Psoas muscle (tissue), 8 donors: Measurements from ENCODE around the gene ABCG8. TPM values are rescaled to one million over a fixed set of nuclear protein-coding genes. Genes with fewer than 3 reads are reported as not detected.
A peak's percentile ranks its signal among the peaks of the same experiment; 100 is the strongest.

Source experiments
- ATAC-seq, 4 donors: fragments of 200-7000 bp; cut with Tn5 transposase; one replicate each; pipeline ENCODE4 v1.9.1; 2020; ENCODE audit warnings: moderate library complexity in 3 of 4, mild to moderate bottlenecking in 2 of 4
- DNase-seq, 2 donors: peaks; one replicate each; pipeline ENCODE4 v3.0.0-alpha.2; 2020
- H3K27ac ChIP-seq: fragments of 200-600 bp; one replicate; pipeline ENCODE4 v1.8.0; 2022
- H3K27me3 ChIP-seq, 3 donors: fragments of 200-600 bp in 1 of 3; one replicate each; pipeline versions ENCODE4 v1.6.1 to v1.8.0; 2013 to 2022; ENCODE audit warnings: low read length in 2 of 3, mild to moderate bottlenecking in 2 of 3, moderate library complexity in 1 of 3; ENCODE audit not compliant: insufficient read depth in 3 of 3
- H3K36me3 ChIP-seq, 2 donors: fragments of 200-600 bp in 1 of 2; one replicate each; pipeline versions ENCODE4 v1.6.1 to v1.8.0; 2013 to 2022; ENCODE audit warnings: low read depth in 1 of 2, mild to moderate bottlenecking in 1 of 2, moderate library complexity in 1 of 2; ENCODE audit not compliant: insufficient read depth in 1 of 2
- H3K4me1 ChIP-seq: fragments of 200-600 bp; one replicate; pipeline ENCODE4 v1.8.0; 2022
- H3K4me3 ChIP-seq: fragments of 200-600 bp; one replicate; pipeline ENCODE4 v1.8.0; 2022; ENCODE audit warnings: mild to moderate bottlenecking
- H3K9me3 ChIP-seq: fragments of 200-600 bp; one replicate; pipeline ENCODE4 v1.8.0; 2022
- CTCF ChIP-seq: fragments of 200-600 bp; IDR thresholded peaks from one replicate; pipeline ENCODE4 v1.8.0; 2022; ENCODE audit warnings: antibody characterized with exemption
- WGBS, 3 donors: extraction: QIAGEN DNeasy Blood & Tissue Kit; methylation state at CpG; one replicate each; pipeline versions ENCODE4 v1.1.6 to v1.1.7; 2013; 5-methylcytosine and 5-hydroxymethylcytosine counted together
- intact Hi-C, 2 donors: fragments of 100-400 bp; cut with DNase I; formaldehyde crosslinking; loops; one replicate each; pipeline versions ENCODE4 v1.11.0 to v1.14.2; 2022
- polyA plus RNA-seq, 3 donors: library from polyadenylated mRNA; stranded (reverse); fragments of 200-250 nt; gene quantifications; one replicate each; pipeline ENCODE4 v1.2.3, GENCODE V29; 2013
- total RNA-seq, 4 donors: library from RNA; stranded (reverse); fragmentation: NEBNext Ultra II Directional in 2 of 4; extraction: Animal tissue kit (Norgen Biotek cat#: 25700) in 2 of 4; gene quantifications; one replicate each; pipeline versions ENCODE4 v1.2.1 to v1.2.4, GENCODE V29; 2021 to 2023
- donor health status: healthy with polysubstance abuse.
- donor health status: DM: no; HTN: no; CAD: no; lungs with moderate emphysema.
- donor health status: Bipolar disorder and iron deficiency.
- donor health status: healthy.
- donor health status: DM: yes; HTN: yes; CAD: no.
- donor health status: DM: no; HTN: no; CAD: no.
- donor health status: DM: no; HTN: no; CAD: no.
- donor health status: DM: yes; HTN: yes; CAD: no.

The ABCG8 gene
- total and polyA plus RNA-seq, 7 donors, result 0.05 TPM; not detected in 6

DNA sequence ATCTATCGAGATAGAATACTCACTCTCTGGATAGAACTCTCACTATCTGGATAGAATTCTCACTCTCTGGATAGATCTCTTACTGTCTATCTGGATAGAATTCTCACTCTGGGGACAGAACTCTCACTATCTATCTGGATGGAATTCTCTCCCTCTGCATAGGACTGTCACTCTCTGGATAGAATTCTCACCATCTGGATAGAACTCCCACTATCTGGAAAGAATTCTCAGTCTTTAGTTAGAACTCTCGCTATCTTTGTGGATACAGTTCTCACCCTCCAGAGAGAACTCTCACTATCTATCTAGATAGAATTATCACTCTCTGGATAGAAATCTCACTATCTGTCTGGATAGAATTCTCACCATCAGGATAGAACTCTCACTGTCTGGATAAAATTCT is 16.5 kb downstream of the ABCG8 start:
- WGBS, 3 donors, result 88 to 90% (median 88%) methylated on average over 2 of the region's 2 CpGs
- H3K4me3 ChIP-seq, result no peak overlapping the region
- H3K9me3 ChIP-seq, result no peaks in the 10 kb centered on the region
- no peaks in the 10 kb centered on the region for H3K36me3 ChIP-seq
- no peak for TF ChIP-seq CTCF
- peaks cover 0 to 18% (median 4%) of the 10 kb centered on the region in 3 donors for H3K27me3 ChIP-seq
- no peak for ATAC-seq
- no peaks in the 10 kb centered on the region for H3K4me1 ChIP-seq
- intact Hi-C loops, result no loop called here
- DNase-seq, result no peak
- no peak overlapping the region for H3K27ac ChIP-seq

DNA sequence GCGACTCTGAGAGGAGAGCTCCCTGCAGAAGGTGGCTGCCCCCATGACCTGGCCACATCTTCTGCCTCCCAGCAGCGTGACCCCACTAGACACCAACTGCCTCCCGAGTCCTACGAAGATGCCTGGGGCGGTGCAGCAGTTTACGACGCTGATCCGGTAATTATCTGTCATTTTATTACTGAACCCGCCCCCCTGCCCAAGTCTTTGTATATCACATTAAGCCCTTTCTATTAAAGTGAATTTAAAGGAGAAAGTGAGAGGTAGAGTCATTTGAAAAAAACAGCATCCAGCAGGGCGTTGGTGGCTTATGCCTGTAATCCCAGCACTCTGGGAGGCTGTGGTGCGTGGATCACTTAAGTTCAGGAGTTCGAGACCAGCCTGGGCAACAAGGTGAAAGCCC is 33.4 kb downstream of the ABCG8 start:
- no peak for TF ChIP-seq CTCF
- no peak overlapping the region for H3K27ac ChIP-seq
- WGBS, 3 donors, result 68 to 76% (median 69%) methylated on average over 12 of the region's 12 CpGs

GRCh38 chr2:43874776-43875451 is 36.1 kb downstream of the ABCG8 start:
- no peak for DNase-seq
- ATAC-seq, result no peak
- WGBS, 3 donors, result 80 to 84% (median 83%) methylated on average over 11 of the region's 11 CpGs
- no peaks in the 10 kb centered on the region for H3K9me3 ChIP-seq
- H3K4me3 ChIP-seq, result no peak overlapping the region
- H3K4me1 ChIP-seq, result no peaks in the 10 kb centered on the region
- H3K27ac ChIP-seq, result no peak overlapping the region
- peaks cover 0 to 2% (median 0%) of the 10 kb centered on the region in 3 donors for H3K27me3 ChIP-seq
- intact Hi-C loops, result no loop called here
- TF ChIP-seq CTCF, result no peak
- no peaks in the 10 kb centered on the region for H3K36me3 ChIP-seq

More for the DNA sequence above, 33.4 kb downstream of the ABCG8 start:
- Histone ChIP-seq H3K36me3 (no peaks in the 10 kb centered on the region), H3K4me1 (no peaks in the 10 kb centered on the region), H3K4me3 (no peak overlapping the region), H3K9me3 (no peaks in the 10 kb centered on the region), H3K27me3 (peaks cover 0 to 2% (median 0%) of the 10 kb centered on the region in 3 donors)
- intact Hi-C loops, result no loop called here
- no peak for ATAC-seq
- no peak for DNase-seq

- TF ChIP-seq CTCF, result peak; percentile 75
These were observed 39.2 kb downstream of the ABCG8 start for GRCh38 chr2:43877782-43878464.

More at GRCh38 chr2:43877782-43878464, 39.2 kb downstream of the ABCG8 start:
- H3K27me3 ChIP-seq, result no peaks in the 10 kb centered on the region
- ATAC-seq, result peak; percentile 66 to 83 (median 72)
- 35 to 39% (median 35%) methylated on average over 16 of the region's 16 CpGs for WGBS, 3 donors
- H3K27ac ChIP-seq, result no peak overlapping the region
- intact Hi-C loops, result no loop called here
- no peaks in the 10 kb centered on the region for H3K36me3 ChIP-seq
- no peaks in the 10 kb centered on the region for H3K9me3 ChIP-seq
- no peak overlapping the region for H3K4me3 ChIP-seq
- DNase-seq, result peak; percentile 51 to 68
- H3K4me1 ChIP-seq, result no peaks in the 10 kb centered on the region
